ENCODE measurements around the gene TBC1D22A. TPM values are rescaled to one million over a fixed set of nuclear protein-coding genes. Genes with fewer than 3 reads are reported as not detected.

TBC1D22A gene
- total RNA-seq, 4 donors from 2014 or later: 16.2 to 22.2 (median 17.8) TPM

DNA sequence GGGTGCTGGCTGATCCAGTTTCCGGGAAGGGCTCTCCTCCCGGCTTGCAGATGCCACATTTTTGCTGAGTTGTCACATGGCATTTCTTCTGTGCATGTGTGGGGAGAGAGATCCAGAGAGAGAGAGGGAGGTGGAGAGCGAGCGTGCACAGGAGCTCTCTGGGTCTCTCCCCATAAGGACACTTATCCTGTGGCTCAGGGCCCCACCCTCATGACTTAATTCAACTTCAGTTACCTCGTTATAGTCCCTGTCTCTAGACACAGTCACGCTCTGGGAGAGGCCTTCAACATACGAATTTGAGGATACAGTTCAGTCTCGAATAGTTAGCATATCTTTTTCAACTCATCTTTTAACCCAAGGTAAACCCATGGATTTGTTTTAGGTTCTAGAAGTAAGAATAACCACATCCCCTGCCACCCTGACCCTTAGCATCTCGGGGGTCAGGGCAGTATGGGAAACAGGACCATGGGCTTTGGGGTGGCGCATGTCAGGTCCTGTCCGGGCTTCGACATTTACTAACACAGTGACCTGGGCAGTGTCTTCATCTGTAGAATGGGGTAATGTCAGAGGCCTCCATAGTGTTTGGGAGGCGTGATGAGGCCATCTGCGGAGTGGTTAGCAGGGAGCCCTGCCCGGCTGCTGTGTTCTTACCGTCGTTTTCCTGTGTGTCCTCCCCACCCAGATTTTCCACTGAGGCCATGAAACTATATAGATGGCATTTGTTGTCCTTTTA is 46.9 kb downstream of the TBC1D22A start:
- Histone ChIP-seq H3K4me3 (no peak overlapping the region), H3K36me3 (peaks cover 0 to 19% of the 10 kb centered on the region in 2 donors), H3K4me1 (peaks cover 0 to 11% (median 0%) of the 10 kb centered on the region in 3 donors), H3K9me3 (no peaks in the 10 kb centered on the region), H3K27ac (no peak overlapping the region), H3K27me3 (no peaks in the 10 kb centered on the region)
- ATAC-seq: no peak
- TF ChIP-seq, protein P1, sequence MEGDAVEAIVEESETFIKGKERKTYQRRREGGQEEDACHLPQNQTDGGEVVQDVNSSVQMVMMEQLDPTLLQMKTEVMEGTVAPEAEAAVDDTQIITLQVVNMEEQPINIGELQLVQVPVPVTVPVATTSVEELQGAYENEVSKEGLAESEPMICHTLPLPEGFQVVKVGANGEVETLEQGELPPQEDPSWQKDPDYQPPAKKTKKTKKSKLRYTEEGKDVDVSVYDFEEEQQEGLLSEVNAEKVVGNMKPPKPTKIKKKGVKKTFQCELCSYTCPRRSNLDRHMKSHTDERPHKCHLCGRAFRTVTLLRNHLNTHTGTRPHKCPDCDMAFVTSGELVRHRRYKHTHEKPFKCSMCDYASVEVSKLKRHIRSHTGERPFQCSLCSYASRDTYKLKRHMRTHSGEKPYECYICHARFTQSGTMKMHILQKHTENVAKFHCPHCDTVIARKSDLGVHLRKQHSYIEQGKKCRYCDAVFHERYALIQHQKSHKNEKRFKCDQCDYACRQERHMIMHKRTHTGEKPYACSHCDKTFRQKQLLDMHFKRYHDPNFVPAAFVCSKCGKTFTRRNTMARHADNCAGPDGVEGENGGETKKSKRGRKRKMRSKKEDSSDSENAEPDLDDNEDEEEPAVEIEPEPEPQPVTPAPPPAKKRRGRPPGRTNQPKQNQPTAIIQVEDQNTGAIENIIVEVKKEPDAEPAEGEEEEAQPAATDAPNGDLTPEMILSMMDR (IDR thresholded peaks at IDR 0.05): no peak
- TF ChIP-seq EP300 (IDR thresholded peaks at IDR 0.05) (no peak), POLR2A (IDR thresholded peaks at IDR 0.05) (no peak), POLR2AphosphoS5 (IDR thresholded peaks at IDR 0.05) (no peak)
- 94 to 95% methylated on average over 15 to 17 of the region's 17 CpGs for WGBS, 2 donors (ENCODE audit: low coverage in 1 of 2)

DNA sequence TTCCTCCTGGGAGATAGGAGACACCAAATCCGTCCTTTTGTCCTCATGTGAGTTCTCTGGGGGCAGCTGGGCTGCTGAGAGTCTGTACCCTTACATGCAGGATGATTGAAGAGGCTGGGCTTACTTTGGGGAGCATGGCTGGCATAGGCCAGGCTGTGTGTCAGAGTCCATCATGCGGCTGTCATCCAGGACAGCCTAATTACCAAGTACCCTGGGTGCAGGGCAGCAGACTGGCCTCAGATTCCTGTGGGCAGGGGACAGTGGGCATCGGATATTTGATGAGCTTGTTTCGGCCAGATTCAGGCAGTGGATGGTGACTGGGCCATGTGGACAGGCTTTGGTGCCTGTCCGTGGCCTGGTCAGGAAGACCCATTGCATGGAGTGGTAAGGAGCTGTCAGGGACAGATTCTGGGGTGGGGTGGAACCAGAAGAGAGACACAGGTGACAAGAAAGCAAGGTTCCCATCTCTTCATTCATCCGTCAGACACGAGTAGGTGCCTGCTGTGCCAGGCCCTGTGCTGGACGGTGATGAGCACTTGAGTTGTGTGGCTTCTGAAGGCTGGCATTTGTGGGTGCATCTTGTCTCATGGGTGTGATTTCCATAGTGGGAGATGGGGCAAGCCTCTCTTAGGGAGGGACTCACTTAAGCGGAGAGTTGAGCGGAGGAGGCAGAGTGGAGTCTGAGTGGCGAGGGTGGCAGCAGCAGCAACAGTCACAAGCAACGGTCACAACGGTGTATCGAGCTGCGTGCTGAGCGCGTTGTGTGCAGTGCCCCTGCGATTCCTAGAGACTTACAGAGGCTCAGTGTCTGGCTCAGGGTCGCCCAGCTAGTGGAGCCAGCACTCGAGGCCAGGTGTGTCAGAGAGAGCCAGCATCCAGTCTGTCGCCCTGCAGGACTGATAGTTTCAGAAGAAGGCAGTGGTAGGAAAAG is 48.7 kb downstream of the TBC1D22A start:
- WGBS, 2 donors (ENCODE audit: low coverage in 1 of 2): 92 to 100% methylated on average over 5 of the region's 21 CpGs
- no peaks in the 10 kb centered on the region for H3K9me3 ChIP-seq
- no peak overlapping the region for H3K27ac ChIP-seq
- no peaks in the 10 kb centered on the region for H3K27me3 ChIP-seq
- no peak overlapping the region for H3K4me3 ChIP-seq
- TF ChIP-seq EP300 (IDR thresholded peaks at IDR 0.05) (no peak), POLR2A (IDR thresholded peaks at IDR 0.05) (no peak), POLR2AphosphoS5 (IDR thresholded peaks at IDR 0.05) (no peak)
- TF ChIP-seq, protein P1 (IDR thresholded peaks at IDR 0.05): no peak
- peaks cover 0 to 22% (median 5%) of the 10 kb centered on the region in 3 donors for H3K4me1 ChIP-seq
- no peak for ATAC-seq
- peaks cover 0 to 19% of the 10 kb centered on the region in 2 donors for H3K36me3 ChIP-seq

DNA sequence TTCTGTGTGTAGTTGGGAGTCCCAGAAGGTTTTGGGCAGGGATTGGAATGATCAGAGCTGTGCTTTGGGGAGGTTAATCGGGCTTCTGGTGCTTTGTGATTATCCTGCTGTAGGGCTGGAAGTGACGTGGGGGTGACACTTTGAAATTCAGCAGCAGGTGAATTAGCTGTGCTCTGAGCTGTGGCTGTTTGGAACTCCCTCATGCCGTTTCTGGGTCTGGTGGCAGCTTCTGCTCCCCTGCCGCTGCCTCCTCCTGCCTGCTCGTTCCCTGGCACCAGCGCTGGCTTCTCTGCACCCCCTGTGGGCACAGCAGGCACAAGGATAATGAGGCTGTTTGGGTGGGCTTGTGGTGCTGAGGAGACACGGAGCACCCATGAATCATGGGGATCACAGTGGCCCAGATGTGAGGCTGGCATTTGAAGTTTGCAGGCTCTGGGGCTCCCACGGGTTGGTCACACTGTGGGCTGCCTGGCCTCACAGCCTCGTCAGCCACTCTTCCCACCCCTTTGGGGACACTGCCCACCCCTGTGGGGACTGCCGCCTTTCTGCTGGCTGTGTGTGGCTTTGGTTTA is 49.7 kb downstream of the TBC1D22A start:
- ATAC-seq: no peak
- 0% methylated on average over 1 of the region's 10 CpGs; no CpG with 5 or more reads in 1 of the 2 donors for WGBS, 2 donors (ENCODE audit: low coverage in 1 of 2)
- Histone ChIP-seq H3K4me3 (no peak overlapping the region), H3K4me1 (peaks cover 0 to 29% (median 12%) of the 10 kb centered on the region in 3 donors), H3K36me3 (peaks cover 0 to 14% of the 10 kb centered on the region in 2 donors), H3K9me3 (no peaks in the 10 kb centered on the region), H3K27ac (no peak overlapping the region), H3K27me3 (no peaks in the 10 kb centered on the region)
- TF ChIP-seq POLR2AphosphoS5 (IDR thresholded peaks at IDR 0.05) (no peak), POLR2A (IDR thresholded peaks at IDR 0.05) (no peak), EP300 (IDR thresholded peaks at IDR 0.05) (no peak)
- TF ChIP-seq, protein P1 (IDR thresholded peaks at IDR 0.05): no peak

DNA sequence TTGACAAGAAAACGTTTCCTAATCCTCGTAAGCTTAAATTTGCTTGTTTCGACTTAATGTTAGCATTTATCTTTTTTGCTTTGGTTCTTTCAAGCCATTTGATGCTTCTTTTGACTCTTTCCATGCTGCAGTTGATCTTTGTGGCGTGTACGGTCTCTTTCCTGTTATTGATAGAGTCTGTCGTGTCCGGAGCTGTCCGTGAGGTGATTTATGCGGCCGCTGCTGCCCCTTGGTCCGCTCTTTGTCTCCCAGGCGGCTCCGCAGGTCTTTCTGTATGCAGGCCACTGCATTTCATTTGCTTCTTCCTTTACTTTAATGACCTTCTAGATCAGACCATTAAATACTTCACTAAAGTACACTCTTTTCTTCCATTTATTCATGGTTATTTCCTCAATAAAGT is 50.3 kb downstream of the TBC1D22A start:
- H3K27me3 ChIP-seq: no peaks in the 10 kb centered on the region
- ATAC-seq: no peak
- no peak overlapping the region for H3K4me3 ChIP-seq
- peaks cover 0 to 8% of the 10 kb centered on the region in 2 donors for H3K36me3 ChIP-seq
- H3K9me3 ChIP-seq: no peaks in the 10 kb centered on the region
- no peak for TF ChIP-seq EP300 (IDR thresholded peaks at IDR 0.05)
- no peak for TF ChIP-seq POLR2AphosphoS5 (IDR thresholded peaks at IDR 0.05)
- TF ChIP-seq POLR2A (IDR thresholded peaks at IDR 0.05): no peak
- TF ChIP-seq, protein P1 (IDR thresholded peaks at IDR 0.05): no peak
- 87 to 88% methylated on average over 12 to 13 of the region's 13 CpGs for WGBS, 2 donors (ENCODE audit: low coverage in 1 of 2)
- no peak overlapping the region for H3K27ac ChIP-seq
- peaks cover 0 to 29% (median 12%) of the 10 kb centered on the region in 3 donors for H3K4me1 ChIP-seq

All from gastroesophageal sphincter (tissue), 4 donors.